ENCODE data around the gene CFAP77.
"Not testable (repeated sequence)": the region's sequence is repeated elsewhere in the genome, so short reads cannot be mapped to it uniquely, and the experiment has no call there.

The CFAP77 gene

DNA sequence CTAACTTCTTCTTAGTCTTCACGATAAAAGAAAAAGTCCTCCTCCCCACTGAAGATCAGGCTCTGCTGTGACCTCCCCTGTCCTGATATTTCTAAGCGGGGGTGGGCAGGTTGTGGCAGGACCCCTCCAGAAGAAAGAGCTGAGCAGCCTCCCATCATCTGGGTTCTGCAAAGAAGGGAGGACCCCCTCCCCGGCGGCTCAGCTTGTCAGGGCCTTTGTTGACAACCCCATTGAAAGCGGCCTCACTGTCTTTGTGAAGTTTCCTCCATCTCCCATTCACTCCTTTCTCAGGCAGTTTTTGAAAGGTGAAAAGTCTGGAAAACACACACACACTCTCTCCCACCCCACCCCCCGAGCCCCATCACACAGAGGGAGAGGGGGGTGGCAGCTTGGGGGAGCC, 146.2 kb downstream of the CFAP77 start:
- Mint-ChIP-seq H3K9me3 (no peaks in the 10 kb centered on the region), H3K27ac (ENCODE audit: low read depth) (no peak overlapping the region), H3K4me3 (no peak overlapping the region), H3K4me1 (no peaks in the 10 kb centered on the region), H3K36me3 (ENCODE audit: insufficient read depth) (no peaks in the 10 kb centered on the region), H3K27me3 (peaks cover 69% of the 10 kb centered on the region)
- ATAC-seq (replicated peaks; ENCODE audit: extremely low read depth, poor library complexity, severe bottlenecking) = no peak
- no peak for DNase-seq (ENCODE audit: low spot score in 2 of 2)

- H3K4me1 Mint-ChIP-seq = no peaks in the 10 kb centered on the region
- no peak for DNase-seq (ENCODE audit: low spot score in 2 of 2)
- no peaks in the 10 kb centered on the region for H3K9me3 Mint-ChIP-seq
- peaks cover 66% of the 10 kb centered on the region for H3K27me3 Mint-ChIP-seq
- no peak overlapping the region for H3K4me3 Mint-ChIP-seq
- no peak for ATAC-seq (replicated peaks; ENCODE audit: extremely low read depth, poor library complexity, severe bottlenecking)
- H3K36me3 Mint-ChIP-seq (ENCODE audit: insufficient read depth) = no peaks in the 10 kb centered on the region
- H3K27ac Mint-ChIP-seq (ENCODE audit: low read depth) = no peak overlapping the region
Observed at GRCh38 chr9:132556714-132557113, 146.7 kb downstream of the CFAP77 start.

GRCh38 chr9:132557159-132557558, 147.1 kb downstream of the CFAP77 start:
- H3K4me3 Mint-ChIP-seq = no peak overlapping the region
- H3K27me3 Mint-ChIP-seq = peaks cover 61% of the 10 kb centered on the region
- H3K4me1 Mint-ChIP-seq = no peaks in the 10 kb centered on the region
- H3K9me3 Mint-ChIP-seq = no peaks in the 10 kb centered on the region
- no peak for ATAC-seq (replicated peaks; ENCODE audit: extremely low read depth, poor library complexity, severe bottlenecking)
- H3K36me3 Mint-ChIP-seq (ENCODE audit: insufficient read depth) = no peaks in the 10 kb centered on the region
- no peak overlapping the region for H3K27ac Mint-ChIP-seq (ENCODE audit: low read depth)
- no peak for DNase-seq (ENCODE audit: low spot score in 2 of 2)

- DNase-seq (ENCODE audit: low spot score in 2 of 2) (no peak), ATAC-seq (replicated peaks; ENCODE audit: extremely low read depth, poor library complexity, severe bottlenecking) (no peak)
- peaks cover 65% of the 10 kb centered on the region for H3K27me3 Mint-ChIP-seq
- H3K36me3 Mint-ChIP-seq (ENCODE audit: insufficient read depth) = no peaks in the 10 kb centered on the region
- H3K4me3 Mint-ChIP-seq = no peak overlapping the region
- H3K27ac Mint-ChIP-seq (ENCODE audit: low read depth) = no peak overlapping the region
- H3K9me3 Mint-ChIP-seq = no peaks in the 10 kb centered on the region
- H3K4me1 Mint-ChIP-seq = no peaks in the 10 kb centered on the region
Observed at GRCh38 chr9:132559711-132560110, 149.7 kb downstream of the CFAP77 start.

GRCh38 chr9:132560616-132561202, 150.7 kb downstream of the CFAP77 start:
- no peak overlapping the region for H3K27ac Mint-ChIP-seq (ENCODE audit: low read depth)
- H3K36me3 Mint-ChIP-seq (ENCODE audit: insufficient read depth) = no peaks in the 10 kb centered on the region
- DNase-seq (ENCODE audit: low spot score in 2 of 2) = no peak
- no peak for ATAC-seq (replicated peaks; ENCODE audit: extremely low read depth, poor library complexity, severe bottlenecking)
- H3K4me3 Mint-ChIP-seq = no peak overlapping the region
- peaks cover 67% of the 10 kb centered on the region for H3K27me3 Mint-ChIP-seq
- no peaks in the 10 kb centered on the region for H3K4me1 Mint-ChIP-seq
- no peaks in the 10 kb centered on the region for H3K9me3 Mint-ChIP-seq

DNA sequence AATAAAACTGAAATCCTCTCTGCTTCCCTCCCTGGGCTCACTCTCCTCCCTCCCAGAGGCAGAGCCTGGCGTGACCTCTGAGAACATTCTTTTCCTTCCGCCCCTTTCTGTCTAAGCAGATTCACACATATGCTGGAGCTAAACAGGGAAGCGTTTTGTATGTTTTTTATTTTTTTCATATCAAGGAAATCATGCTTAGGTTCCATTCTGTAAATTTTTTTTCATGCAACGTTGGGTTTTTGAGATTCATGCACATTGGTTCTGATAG, 152.2 kb downstream of the CFAP77 start:
- H3K4me1 Mint-ChIP-seq = no peaks in the 10 kb centered on the region
- no peak for DNase-seq (ENCODE audit: low spot score in 2 of 2)

GRCh38 chr9:132564526-132564925, 154.5 kb downstream of the CFAP77 start:
- H3K9me3 Mint-ChIP-seq = no peaks in the 10 kb centered on the region
- H3K27ac Mint-ChIP-seq (ENCODE audit: low read depth) = no peak overlapping the region
- ATAC-seq (replicated peaks; ENCODE audit: extremely low read depth, poor library complexity, severe bottlenecking) (no peak), DNase-seq (ENCODE audit: low spot score in 2 of 2) (no peak)
- no peak overlapping the region for H3K4me3 Mint-ChIP-seq
- peaks cover 2% of the 10 kb centered on the region for H3K36me3 Mint-ChIP-seq (ENCODE audit: insufficient read depth)
- H3K27me3 Mint-ChIP-seq = peaks cover 46% of the 10 kb centered on the region
- H3K4me1 Mint-ChIP-seq = no peaks in the 10 kb centered on the region

More for the DNA sequence above, 152.2 kb downstream of the CFAP77 start:
- Mint-ChIP-seq H3K4me3 (no peak overlapping the region), H3K9me3 (no peaks in the 10 kb centered on the region), H3K27me3 (peaks cover 61% of the 10 kb centered on the region), H3K36me3 (ENCODE audit: insufficient read depth) (peaks cover 2% of the 10 kb centered on the region), H3K27ac (ENCODE audit: low read depth) (no peak overlapping the region)
- ATAC-seq (replicated peaks; ENCODE audit: extremely low read depth, poor library complexity, severe bottlenecking) = no peak

- H3K9me3 Mint-ChIP-seq; H3K4me3 Mint-ChIP-seq; DNase-seq (ENCODE audit: low spot score in 2 of 2); H3K27ac Mint-ChIP-seq (ENCODE audit: low read depth); H3K4me1 Mint-ChIP-seq; ATAC-seq (replicated peaks; ENCODE audit: extremely low read depth, poor library complexity, severe bottlenecking); H3K36me3 Mint-ChIP-seq (ENCODE audit: insufficient read depth): not testable (repeated sequence)
- H3K27me3 Mint-ChIP-seq = peaks cover 57% of the 10 kb centered on the region
Observed at GRCh38 chr9:132568787-132569186, 158.8 kb downstream of the CFAP77 start.

GRCh38 chr9:132571806-132572600, 162.0 kb downstream of the CFAP77 start:
- Mint-ChIP-seq H3K27me3 (peaks cover 67% of the 10 kb centered on the region), H3K27ac (ENCODE audit: low read depth) (no peak overlapping the region), H3K9me3 (no peaks in the 10 kb centered on the region), H3K36me3 (ENCODE audit: insufficient read depth) (no peaks in the 10 kb centered on the region), H3K4me1 (no peaks in the 10 kb centered on the region), H3K4me3 (no peak overlapping the region)
- ATAC-seq (replicated peaks; ENCODE audit: extremely low read depth, poor library complexity, severe bottlenecking) = no peak
- no peak for DNase-seq (ENCODE audit: low spot score in 2 of 2)

DNA sequence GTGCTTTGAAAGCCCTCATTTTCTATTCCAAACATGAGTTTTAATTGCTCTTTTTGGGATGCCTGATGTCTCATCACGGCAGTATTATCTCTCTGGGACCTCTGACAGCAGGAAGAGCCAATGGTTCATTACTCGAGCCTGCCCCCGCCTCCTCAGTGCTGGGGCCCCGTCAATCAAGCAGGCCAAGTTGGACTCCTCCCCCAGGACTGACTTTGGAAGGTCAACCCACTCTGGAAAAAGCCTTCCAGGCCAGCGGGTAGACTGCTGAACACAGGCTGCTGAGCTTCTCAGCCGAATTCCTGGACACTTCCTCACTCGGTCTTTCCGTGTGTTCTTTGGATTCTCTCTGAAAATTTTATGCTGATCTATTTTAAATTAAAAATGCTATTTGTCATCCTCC, 162.9 kb downstream of the CFAP77 start:
- no peak overlapping the region for H3K4me3 Mint-ChIP-seq
- H3K27ac Mint-ChIP-seq (ENCODE audit: low read depth) = no peak overlapping the region
- H3K4me1 Mint-ChIP-seq = no peaks in the 10 kb centered on the region
- peaks cover 76% of the 10 kb centered on the region for H3K27me3 Mint-ChIP-seq
- DNase-seq (ENCODE audit: low spot score in 2 of 2) (no peak), ATAC-seq (replicated peaks; ENCODE audit: extremely low read depth, poor library complexity, severe bottlenecking) (no peak)
- H3K9me3 Mint-ChIP-seq = no peaks in the 10 kb centered on the region
- no peaks in the 10 kb centered on the region for H3K36me3 Mint-ChIP-seq (ENCODE audit: insufficient read depth)

GRCh38 chr9:132575005-132575609, 165.1 kb downstream of the CFAP77 start:
- H3K36me3 Mint-ChIP-seq (ENCODE audit: insufficient read depth) = peaks cover 3% of the 10 kb centered on the region
- no peaks in the 10 kb centered on the region for H3K9me3 Mint-ChIP-seq
- ATAC-seq (replicated peaks; ENCODE audit: extremely low read depth, poor library complexity, severe bottlenecking) (no peak), DNase-seq (ENCODE audit: low spot score in 2 of 2) (no peak)
- no peak overlapping the region for H3K27ac Mint-ChIP-seq (ENCODE audit: low read depth)
- H3K27me3 Mint-ChIP-seq = peaks cover 93% of the 10 kb centered on the region
- H3K4me1 Mint-ChIP-seq = no peaks in the 10 kb centered on the region
- H3K4me3 Mint-ChIP-seq = no peak overlapping the region

DNA sequence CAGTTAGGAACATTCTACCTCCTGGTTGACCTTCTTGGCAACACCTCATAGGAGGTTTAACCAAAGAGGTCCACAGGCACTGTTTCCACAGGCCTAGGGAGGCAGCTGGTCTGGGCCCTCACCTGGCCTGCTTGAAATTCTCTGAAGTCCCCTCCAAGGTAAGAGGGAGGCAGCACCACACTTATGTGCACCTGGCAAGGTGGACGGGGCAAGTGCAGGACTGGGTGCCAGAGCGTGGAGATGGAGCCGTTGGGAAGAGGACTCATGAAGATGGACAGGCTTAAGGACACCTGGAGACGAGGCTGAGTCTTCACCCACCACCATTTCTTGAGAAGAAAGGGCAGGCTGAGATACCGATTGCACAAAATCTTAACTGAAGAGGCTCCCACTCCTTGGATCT, 165.8 kb downstream of the CFAP77 start:
- Mint-ChIP-seq H3K27ac (ENCODE audit: low read depth) (no peak overlapping the region), H3K27me3 (peaks cover 87% of the 10 kb centered on the region), H3K9me3 (no peaks in the 10 kb centered on the region), H3K4me3 (no peak overlapping the region), H3K36me3 (ENCODE audit: insufficient read depth) (peaks cover 3% of the 10 kb centered on the region), H3K4me1 (no peaks in the 10 kb centered on the region)
- DNase-seq (ENCODE audit: low spot score in 2 of 2) (no peak), ATAC-seq (replicated peaks; ENCODE audit: extremely low read depth, poor library complexity, severe bottlenecking) (no peak)

GRCh38 chr9:132577119-132577518, 167.1 kb downstream of the CFAP77 start:
- DNase-seq (ENCODE audit: low spot score in 2 of 2) = no peak
- H3K4me1 Mint-ChIP-seq = peaks cover 10% of the 10 kb centered on the region
- H3K27me3 Mint-ChIP-seq = peaks cover 87% of the 10 kb centered on the region
- no peak for ATAC-seq (replicated peaks; ENCODE audit: extremely low read depth, poor library complexity, severe bottlenecking)
- H3K36me3 Mint-ChIP-seq (ENCODE audit: insufficient read depth) = peaks cover 11% of the 10 kb centered on the region
- no peak overlapping the region for H3K27ac Mint-ChIP-seq (ENCODE audit: low read depth)
- no peaks in the 10 kb centered on the region for H3K9me3 Mint-ChIP-seq
- no peak overlapping the region for H3K4me3 Mint-ChIP-seq

All from central memory CD8-positive, alpha-beta T cell (primary cell).